HG03159 (cell line): ENCODE results near the gene ZBED5.
A peak's percentile ranks its signal among the peaks of the same experiment; 100 is the strongest.

ENCODE experiments used
- ATAC-seq: cut with Tn5 transposase; IDR thresholded peaks from one replicate; pipeline ENCODE4 v1.9.1; 2021; ENCODE audit warnings: mild to moderate bottlenecking, moderate library complexity; ENCODE audit not compliant: unreplicated experiment

ZBED5 gene

GRCh38 chr11:10881892-10882291 lies 24.0 kb upstream of the ZBED5 start:
- no peak for ATAC-seq

GRCh38 chr11:10878408-10879214 lies 20.8 kb upstream of the ZBED5 start:
- no peak for ATAC-seq

- ATAC-seq, result no peak
These were observed 18.3 kb upstream of the ZBED5 start for GRCh38 chr11:10876158-10876557.

- ATAC-seq, result no peak
These were observed 17.7 kb upstream of the ZBED5 start for GRCh38 chr11:10875430-10876021.

- no peak for ATAC-seq
These were observed 14.2 kb upstream of the ZBED5 start for GRCh38 chr11:10872097-10872496.

GRCh38 chr11:10868352-10868751 lies 10.5 kb upstream of the ZBED5 start:
- ATAC-seq, result no peak

GRCh38 chr11:10866893-10867331 lies 9.1 kb upstream of the ZBED5 start:
- ATAC-seq, result no peak

GRCh38 chr11:10865837-10866270 lies 8.0 kb upstream of the ZBED5 start:
- no peak for ATAC-seq

GRCh38 chr11:10864688-10865087 lies 6.8 kb upstream of the ZBED5 start:
- ATAC-seq, result no peak

- ATAC-seq, result no peak
These were observed 4.6 kb upstream of the ZBED5 start for GRCh38 chr11:10862446-10862845.

- ATAC-seq, result no peak
These were observed 3.9 kb upstream of the ZBED5 start for GRCh38 chr11:10861799-10862198.

GRCh38 chr11:10861047-10861446 lies 3.2 kb upstream of the ZBED5 start:
- ATAC-seq, result no peak

- ATAC-seq, result peak; percentile 12
These were observed 829 bp upstream of the ZBED5 start for GRCh38 chr11:10858439-10859325.

GRCh38 chr11:10857459-10857708 lies 469 bp downstream of the ZBED5 start:
- ATAC-seq, result peak; percentile 8

GRCh38 chr11:10856689-10857458 lies 979 bp downstream of the ZBED5 start:
- ATAC-seq, result no peak

- no peak for ATAC-seq
These were observed 2.6 kb downstream of the ZBED5 start for GRCh38 chr11:10855295-10855694.

- ATAC-seq, result no peak
These were observed 9.6 kb downstream of the ZBED5 start for GRCh38 chr11:10847960-10848860.

- ATAC-seq, result no peak
These were observed 11.2 kb downstream of the ZBED5 start for GRCh38 chr11:10846660-10847059.

- no peak for ATAC-seq
These were observed 12.3 kb downstream of the ZBED5 start for GRCh38 chr11:10845589-10845988.

- no peak for ATAC-seq
These were observed 13.1 kb downstream of the ZBED5 start for GRCh38 chr11:10844796-10845195.
